IPS DF 4.7 (cell line): ENCODE results near the gene LTB.
"Not testable (repeated sequence)": the region's sequence is repeated elsewhere in the genome, so short reads cannot be mapped to it uniquely, and the experiment has no call there.

Source experiments
- DNase-seq: peaks from one replicate; pipeline ENCODE4 v3.0.0-alpha.2; 2013; ENCODE audit warnings: low spot score; ENCODE audit errors: extremely low read depth

Gene LTB

GRCh38 chr6:31551371-31551770 is 30.9 kb downstream of the LTB start:
- DNase-seq: not testable (repeated sequence)

DNA sequence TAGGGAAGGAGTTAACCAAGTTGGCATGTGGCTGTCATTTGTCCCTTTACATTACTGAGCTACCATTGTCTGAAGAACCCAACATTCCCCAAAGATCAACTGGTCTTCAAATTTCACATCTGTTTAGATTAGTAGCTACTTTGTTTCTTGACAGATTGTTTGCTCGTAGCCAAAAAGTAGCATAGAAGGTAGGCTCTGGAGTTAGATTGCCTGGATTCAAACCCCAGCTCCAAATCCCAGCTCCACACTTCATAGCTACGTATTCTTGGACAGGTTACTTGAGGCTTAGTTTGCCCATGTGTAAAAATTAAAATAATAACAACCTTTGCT is 33.7 kb downstream of the LTB start:
- DNase-seq: no peak

- DNase-seq: no peak
Observed at GRCh38 chr6:31547727-31548543, 34.3 kb downstream of the LTB start.

- no peak for DNase-seq
Observed at GRCh38 chr6:31546958-31547726, 35.1 kb downstream of the LTB start, which contains the start of gene NFKBIL1. Gene NFKBIL1 (plus strand): TSS chr6:31547608. CDS start chr6:31547695, 87 bp downstream.

DNA sequence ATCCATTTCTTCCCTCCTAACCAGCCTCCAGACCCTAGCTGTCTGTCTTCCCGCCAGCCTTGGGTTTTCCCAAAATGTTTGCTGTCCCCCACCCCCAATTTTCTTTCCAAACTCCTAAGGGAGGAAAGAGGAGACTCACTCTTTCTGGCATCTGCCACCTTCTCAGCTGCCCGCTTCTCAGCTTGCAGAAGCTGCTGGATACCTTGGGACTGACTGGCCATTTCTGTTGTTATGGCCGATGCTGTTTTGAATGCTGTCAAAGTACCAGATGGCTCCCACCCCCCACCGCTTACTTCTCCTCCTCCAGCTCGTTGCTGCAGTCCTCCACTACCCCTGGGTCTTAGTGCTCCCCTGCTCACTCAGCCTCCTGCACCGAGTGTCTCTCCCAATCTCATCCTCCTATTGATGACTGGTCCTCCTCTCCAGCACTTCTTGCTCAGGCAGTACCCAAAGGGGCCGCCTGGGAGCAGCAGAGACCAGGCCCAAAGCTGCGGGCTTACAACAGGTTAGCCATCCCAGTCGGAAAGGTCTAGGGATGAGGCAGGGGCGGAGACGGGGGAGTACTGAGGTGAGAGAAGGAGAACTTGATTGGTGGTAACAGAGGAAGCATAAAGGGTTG is 35.8 kb downstream of the LTB start, which contains the start of gene ATP6V1G2:
Gene ATP6V1G2, minus strand, starts transcription at position 270 of the 619 bp plus-strand sequence. Its CDS starts 49 bp downstream, at position 221.
- DNase-seq: no peak

DNA sequence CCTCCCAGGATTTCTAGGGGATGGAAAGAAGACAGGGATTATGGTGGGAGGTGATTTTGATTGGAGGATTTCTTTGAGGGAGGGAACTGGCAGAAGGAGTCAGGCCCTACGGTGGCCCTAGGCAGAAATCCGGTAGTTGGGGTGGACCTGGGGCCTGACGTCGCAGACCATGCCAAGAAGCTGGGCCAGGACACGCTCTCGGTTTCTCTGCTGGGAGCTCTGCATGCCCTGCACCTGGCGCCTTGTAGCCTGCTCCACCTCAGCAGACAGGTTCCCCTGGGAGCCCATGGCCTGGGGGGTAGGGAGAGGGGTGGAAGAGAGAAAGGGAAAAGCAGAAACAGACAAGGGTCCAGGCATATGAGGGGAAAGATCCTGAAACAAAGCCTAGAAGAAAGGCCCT is 36.9 kb downstream of the LTB start:
- DNase-seq: no peak

DNA sequence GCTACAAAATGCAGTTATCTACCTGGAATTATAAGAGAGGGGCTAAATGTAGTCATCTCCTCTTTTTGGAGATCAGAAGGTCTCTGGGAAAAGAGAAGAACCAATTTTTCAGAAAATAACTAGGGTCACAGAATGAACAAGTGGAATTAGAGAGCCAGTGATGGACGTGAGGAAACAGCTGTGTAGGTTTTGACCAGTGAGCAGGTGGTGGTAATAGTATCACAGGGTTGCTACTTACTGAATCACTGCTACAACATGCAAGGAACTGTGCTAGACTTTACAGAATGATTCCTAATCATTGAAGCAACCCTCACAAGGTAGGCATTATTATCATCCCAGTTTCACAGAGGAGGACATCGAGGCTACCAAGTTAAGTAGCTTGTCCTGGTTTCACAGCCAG is 37.5 kb downstream of the LTB start:
- no peak for DNase-seq

DNA sequence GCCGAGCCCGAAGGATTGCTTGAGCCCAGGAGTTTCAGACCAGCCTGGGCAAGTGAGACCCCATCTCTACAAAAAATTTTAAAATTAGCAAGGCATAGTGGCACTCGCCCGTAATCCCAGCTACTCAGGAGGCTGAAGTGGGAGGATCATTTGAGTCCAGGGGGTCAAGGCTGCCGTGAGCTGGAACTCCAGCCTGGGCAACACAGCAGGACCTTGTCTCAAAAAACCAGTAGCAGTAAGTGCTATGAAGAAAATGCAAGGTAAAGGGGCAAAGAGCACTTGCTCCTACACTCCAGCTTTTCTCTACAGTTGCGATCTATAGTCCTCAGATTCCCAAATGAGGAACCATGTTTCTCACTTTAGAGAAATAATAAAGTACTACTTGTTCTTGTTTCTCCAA is 38.6 kb downstream of the LTB start:
- DNase-seq: no peak

DNA sequence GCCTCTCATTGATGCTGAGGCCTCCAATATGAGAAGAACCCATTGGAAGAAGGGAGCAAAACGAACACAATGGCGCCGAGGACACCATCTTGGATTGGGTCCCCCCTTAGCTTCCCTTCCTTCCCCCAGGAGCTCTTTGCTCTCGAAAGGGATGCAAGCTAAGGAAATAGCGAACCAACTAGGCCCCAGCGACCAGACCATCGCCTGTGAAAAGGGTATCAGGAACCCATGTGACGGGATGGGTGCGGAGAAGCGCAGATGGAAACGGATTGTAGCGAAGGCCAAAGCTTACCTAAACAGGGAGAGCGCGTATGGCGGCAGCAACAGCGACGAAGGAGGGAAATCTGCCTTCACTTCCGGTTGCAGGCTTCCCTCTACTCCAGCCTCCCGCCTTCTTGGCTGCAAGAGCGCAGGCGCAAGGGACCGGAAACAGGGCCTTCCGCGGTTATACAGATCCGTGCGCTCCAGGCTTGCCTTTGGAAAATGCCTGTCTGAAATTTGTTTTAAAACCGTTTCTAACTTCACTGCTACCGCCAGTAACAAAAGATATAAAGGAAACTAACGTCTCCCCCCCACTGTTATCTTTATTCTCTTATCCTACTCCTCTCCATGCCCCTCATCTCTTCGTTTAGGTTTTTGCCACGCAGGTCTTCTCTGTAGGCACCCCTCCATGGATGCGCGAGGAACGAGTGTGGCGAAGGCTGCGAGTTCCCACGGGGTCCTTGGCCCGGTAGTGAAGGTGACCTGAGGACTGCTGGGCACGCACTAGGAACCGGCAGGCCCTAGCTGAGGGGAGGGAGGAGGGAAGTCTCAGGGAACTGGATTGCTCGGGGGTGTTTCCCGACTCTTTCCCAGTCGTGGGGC is 40.3 kb downstream of the LTB start, which contains the start of gene DDX39B:
Gene DDX39B, minus strand, starts transcription at position 346 of the 864 bp plus-strand sequence. CDS start 1,471 bp downstream, outside the sequence.
- no peak for DNase-seq

DNA sequence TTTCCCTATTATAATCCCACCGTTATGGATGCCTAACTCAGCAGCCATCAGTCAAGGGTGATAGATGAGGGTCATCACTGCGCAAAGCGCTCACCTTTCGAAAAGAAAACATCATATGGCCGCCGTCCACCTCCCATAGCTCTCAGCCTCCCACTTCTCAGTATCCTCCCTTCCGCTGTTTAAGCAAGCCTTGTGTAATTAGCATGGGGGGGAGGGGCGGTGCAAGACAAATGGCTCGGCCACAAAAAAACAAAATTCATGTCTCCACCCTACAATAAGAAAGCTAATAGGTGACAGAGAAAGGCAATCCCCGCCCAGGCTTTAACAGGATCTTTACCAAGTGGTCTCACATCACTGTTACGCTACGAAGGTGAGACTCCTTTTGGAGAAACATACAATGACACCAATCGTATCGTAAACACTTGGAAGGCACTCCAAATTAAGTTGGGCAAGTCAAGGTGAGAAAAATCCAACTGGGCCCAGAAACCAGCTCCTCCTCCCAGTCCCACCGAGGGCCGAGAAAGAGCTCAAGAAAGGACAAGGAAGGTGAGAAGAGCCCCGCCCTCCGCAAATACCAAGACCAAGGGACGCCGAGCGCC is 41.1 kb downstream of the LTB start:
- no peak for DNase-seq

DNA sequence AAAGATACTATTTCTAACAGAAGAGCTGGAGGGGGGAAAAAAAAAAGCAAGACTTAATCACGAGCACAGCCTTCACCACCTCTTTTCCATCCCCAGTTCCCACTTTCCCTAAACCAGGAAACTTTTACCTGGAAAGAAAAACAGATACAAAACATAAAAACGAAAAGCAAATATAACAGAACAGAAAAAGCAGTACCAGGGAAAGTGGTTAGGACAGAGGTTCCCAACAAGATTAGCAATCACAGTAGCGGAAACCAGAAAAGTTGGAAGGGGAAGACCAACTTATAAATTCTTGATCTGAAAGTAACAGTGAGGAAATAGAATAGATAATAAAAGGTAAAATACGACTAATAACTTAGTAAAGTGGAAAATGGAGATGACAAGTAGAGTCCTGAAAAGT is 41.6 kb downstream of the LTB start:
- DNase-seq: no peak

GRCh38 chr6:31538805-31539400 is 43.3 kb downstream of the LTB start:
- DNase-seq: no peak

GRCh38 chr6:31535538-31536324 is 46.5 kb downstream of the LTB start:
- DNase-seq: no peak

DNA sequence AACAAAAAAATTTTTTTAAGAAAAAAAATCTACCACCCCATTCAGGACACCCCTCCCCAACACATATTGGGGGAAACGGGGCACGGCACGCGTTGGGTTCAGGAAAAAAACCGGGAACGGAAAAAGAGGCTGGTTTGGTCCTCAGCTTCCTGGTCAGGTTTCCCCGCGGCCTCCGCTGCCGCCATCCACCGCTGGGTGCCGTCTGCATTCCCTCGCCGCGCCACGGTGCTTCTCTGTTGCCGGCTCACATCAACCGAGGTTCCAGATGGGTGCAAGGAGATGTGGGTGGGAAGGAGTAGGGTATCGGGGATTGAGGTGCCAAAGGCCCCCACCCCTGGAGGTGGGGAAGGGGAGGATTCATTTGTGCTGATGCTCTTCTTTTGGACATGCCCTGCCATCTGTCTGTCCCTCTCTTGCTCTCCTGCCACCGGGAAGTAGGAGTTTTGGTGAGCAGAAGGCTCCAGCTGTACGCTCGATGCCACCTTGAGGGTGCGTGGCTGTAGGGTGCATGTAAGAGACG is 47.6 kb downstream of the LTB start:
- DNase-seq: no peak

DNA sequence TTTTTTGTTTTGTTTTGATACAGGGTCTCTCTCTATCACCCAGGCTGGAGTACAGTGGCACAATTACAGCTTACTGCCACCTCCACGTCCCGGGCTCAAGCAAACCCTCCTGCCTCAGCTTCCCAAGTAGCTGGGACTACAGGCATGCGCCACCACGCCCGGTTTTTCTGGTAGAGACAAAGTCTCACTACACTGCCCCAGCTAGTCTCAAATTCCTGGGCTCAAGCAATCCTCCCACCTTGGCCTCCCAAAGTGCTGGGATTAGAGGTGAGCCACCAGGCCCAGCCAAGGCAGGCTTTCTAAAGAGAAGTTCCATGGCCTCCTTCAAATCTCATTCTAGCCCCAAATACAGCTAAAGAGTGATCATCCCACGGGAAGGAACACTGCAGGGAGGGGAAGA is 48.2 kb downstream of the LTB start:
- no peak for DNase-seq

DNA sequence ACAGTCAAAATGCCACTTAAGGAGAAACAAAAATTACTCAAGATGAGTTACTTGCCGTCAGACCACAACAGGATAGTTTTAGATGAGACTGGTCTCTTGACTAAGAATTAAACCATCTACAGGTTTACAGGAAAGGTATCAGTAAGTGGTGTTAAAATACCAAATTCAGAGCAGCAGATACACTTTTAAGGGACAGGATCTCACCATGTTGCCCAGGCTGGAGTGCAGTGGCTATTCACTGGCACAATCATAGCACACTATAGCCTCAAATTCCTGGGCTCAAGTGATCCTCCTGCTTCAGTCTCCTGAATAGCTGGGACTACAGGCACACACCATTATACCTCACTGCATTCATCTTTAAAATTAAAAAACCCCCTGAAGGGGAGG is 48.8 kb downstream of the LTB start:
- DNase-seq: no peak

GRCh38 chr6:31532644-31533454 is 49.4 kb downstream of the LTB start:
- no peak for DNase-seq
